CD4-positive, alpha-beta T cell (primary cell): ENCODE data around the gene ANKRD33B. TPM values are rescaled to one million over a fixed set of nuclear protein-coding genes. Genes with fewer than 3 reads are reported as not detected.

Experiments used
- ATAC-seq: fragments of 200-7000 bp; cut with Tn5 transposase; one replicate; pipeline ENCODE4 v1.10.0; 2022; ENCODE audit warnings: mild to moderate bottlenecking; ENCODE audit not compliant: poor library complexity
- CTCF ChIA-PET: fragments of 350-600 bp; sonication (Branson Sonifier 250); formaldehyde crosslinking; loops from one replicate; lab custom pipeline; 2021; ENCODE audit warnings: antibody characterized with exemption, inconsistent platforms; lab: Charles Lee
- POLR2A ChIA-PET: fragments of 350-600 bp; sonication (Branson Sonifier 250); formaldehyde crosslinking; loops from one replicate; lab custom pipeline; 2021; ENCODE audit warnings: antibody characterized with exemption, inconsistent platforms; lab: Charles Lee
- DNase-seq, 14 experiments: peaks; one replicate each; pipeline ENCODE4 v3.0.0-alpha.2; 2013 to 2020; ENCODE audit warnings: mixed read lengths in 2 of 14
- H3K27ac ChIP-seq, 2 donors: one replicate each; pipeline versions ENCODE4 v1.5.1 to v1.7.0; 2013; ENCODE audit warnings: low read length in 2 of 2, low read depth in 1 of 2, mild to moderate bottlenecking in 1 of 2
- H3K27me3 ChIP-seq, 2 experiments: 1 replicate in 1 of 2; 2 replicates in 1 of 2; pipeline versions ENCODE4 v1.6.1 to v1.7.0; 2013; ENCODE audit warnings: low read length in 2 of 2, control low read depth in 1 of 2, mild to moderate bottlenecking in 1 of 2, moderate library complexity in 1 of 2; ENCODE audit not compliant: insufficient read depth in 2 of 2, control insufficient read depth in 1 of 2
- H3K36me3 ChIP-seq: one replicate; pipeline ENCODE4 v1.6.1; 2013; ENCODE audit warnings: low read length, control low read depth; ENCODE audit not compliant: insufficient read depth
- H3K4me1 ChIP-seq: one replicate; pipeline ENCODE4 v1.6.1; 2013; ENCODE audit warnings: low read length, control low read depth; ENCODE audit not compliant: insufficient read depth
- H3K4me3 ChIP-seq: one replicate; pipeline ENCODE4 v1.5.1; 2013; ENCODE audit warnings: mild to moderate bottlenecking, low read length, moderate library complexity
- H3K9me3 ChIP-seq, 2 experiments: 1 replicate in 1 of 2; 2 replicates in 1 of 2; pipeline versions ENCODE4 v1.6.1 to v1.7.0; 2013; ENCODE audit warnings: low read length in 2 of 2, mild to moderate bottlenecking in 2 of 2, control low read depth in 1 of 2, moderate library complexity in 1 of 2; ENCODE audit not compliant: control insufficient read depth in 1 of 2, insufficient read depth in 1 of 2
- H3K27ac Mint-ChIP-seq: one replicate; pipeline ENCODE4 v1.8.0; 2020; ENCODE audit warnings: mixed read lengths
- H3K27me3 Mint-ChIP-seq: one replicate; pipeline ENCODE4 v1.8.0; 2021; ENCODE audit warnings: mixed read lengths
- H3K36me3 Mint-ChIP-seq: one replicate; pipeline ENCODE4 v1.8.0; 2021; ENCODE audit warnings: low read depth, mixed read lengths
- H3K4me1 Mint-ChIP-seq: one replicate; pipeline ENCODE4 v1.8.0; 2021; ENCODE audit warnings: low read depth, mixed read lengths
- H3K4me3 Mint-ChIP-seq: one replicate; pipeline ENCODE4 v1.8.0; 2020; ENCODE audit warnings: mild to moderate bottlenecking, mixed read lengths
- H3K9me3 Mint-ChIP-seq: one replicate; pipeline ENCODE4 v1.8.0; 2020; ENCODE audit warnings: mixed read lengths
- intact Hi-C, 2 experiments: fragments of 100-400 bp; cut with DNase I in 1 of 2; cut with micrococcal nuclease in 1 of 2; formaldehyde crosslinking; loops; one replicate each; pipeline versions ENCODE4 v1.15.1 to v1.9.0; 2023 to 2025; cut with DNase I, micrococcal nuclease
- total RNA-seq, 174 experiments: library from RNA in 2 of 174; stranded (reverse) in 2 of 174; gene quantifications; one replicate each; pipeline ENCODE4 v1.2.3 and lab custom pipeline; 2021 to 2026
- TF ChIP-seq, protein P1 (sequence below): fragments of 200-600 bp; IDR thresholded peaks from one replicate; pipeline ENCODE4 v1.8.0; 2022; ENCODE audit warnings: antibody characterized with exemption, mild to moderate bottlenecking

Gene ANKRD33B
- total RNA-seq, 2 experiments from 2014 or later, result 0.99 to 1.3 TPM

DNA sequence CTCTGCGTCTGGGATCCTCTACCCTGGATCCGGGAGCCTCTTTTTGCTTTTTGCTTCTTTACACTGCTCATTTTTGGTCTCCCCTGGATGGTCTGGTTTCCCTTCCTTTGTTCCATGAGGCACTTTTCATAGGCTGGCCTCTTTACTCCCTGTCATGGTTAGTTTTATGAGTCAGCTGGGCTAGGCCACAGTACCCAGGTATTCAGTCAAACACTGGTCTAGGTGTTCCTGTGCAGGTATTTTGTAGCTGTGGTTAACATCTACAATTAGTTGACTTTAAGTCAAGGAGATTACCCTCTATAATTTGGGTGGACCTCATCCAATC lies 17.5 kb downstream of the ANKRD33B start:
- Histone ChIP-seq H3K4me1 (peaks cover 13% of the 10 kb centered on the region), H3K27me3 (peaks cover 0 to 6% of the 10 kb centered on the region in 2 experiments), H3K27ac (no peak overlapping the region), H3K36me3 (no peaks in the 10 kb centered on the region), H3K9me3 (no peaks in the 10 kb centered on the region), H3K4me3 (no peak overlapping the region)
- intact Hi-C loops, result no loop called here
- ATAC-seq (no peak), DNase-seq (no peak)
- ChIA-PET POLR2A (no interaction called here), CTCF (no interaction called here)
- H3K9me3 Mint-ChIP-seq, result no peaks in the 10 kb centered on the region
- H3K27me3 Mint-ChIP-seq, result peaks cover 8% of the 10 kb centered on the region
- no peak overlapping the region for H3K4me3 Mint-ChIP-seq
- no peak overlapping the region for H3K27ac Mint-ChIP-seq
- H3K36me3 Mint-ChIP-seq, result no peaks in the 10 kb centered on the region
- TF ChIP-seq, protein P1, sequence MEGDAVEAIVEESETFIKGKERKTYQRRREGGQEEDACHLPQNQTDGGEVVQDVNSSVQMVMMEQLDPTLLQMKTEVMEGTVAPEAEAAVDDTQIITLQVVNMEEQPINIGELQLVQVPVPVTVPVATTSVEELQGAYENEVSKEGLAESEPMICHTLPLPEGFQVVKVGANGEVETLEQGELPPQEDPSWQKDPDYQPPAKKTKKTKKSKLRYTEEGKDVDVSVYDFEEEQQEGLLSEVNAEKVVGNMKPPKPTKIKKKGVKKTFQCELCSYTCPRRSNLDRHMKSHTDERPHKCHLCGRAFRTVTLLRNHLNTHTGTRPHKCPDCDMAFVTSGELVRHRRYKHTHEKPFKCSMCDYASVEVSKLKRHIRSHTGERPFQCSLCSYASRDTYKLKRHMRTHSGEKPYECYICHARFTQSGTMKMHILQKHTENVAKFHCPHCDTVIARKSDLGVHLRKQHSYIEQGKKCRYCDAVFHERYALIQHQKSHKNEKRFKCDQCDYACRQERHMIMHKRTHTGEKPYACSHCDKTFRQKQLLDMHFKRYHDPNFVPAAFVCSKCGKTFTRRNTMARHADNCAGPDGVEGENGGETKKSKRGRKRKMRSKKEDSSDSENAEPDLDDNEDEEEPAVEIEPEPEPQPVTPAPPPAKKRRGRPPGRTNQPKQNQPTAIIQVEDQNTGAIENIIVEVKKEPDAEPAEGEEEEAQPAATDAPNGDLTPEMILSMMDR, result no peak
- H3K4me1 Mint-ChIP-seq, result peaks cover 20% of the 10 kb centered on the region

DNA sequence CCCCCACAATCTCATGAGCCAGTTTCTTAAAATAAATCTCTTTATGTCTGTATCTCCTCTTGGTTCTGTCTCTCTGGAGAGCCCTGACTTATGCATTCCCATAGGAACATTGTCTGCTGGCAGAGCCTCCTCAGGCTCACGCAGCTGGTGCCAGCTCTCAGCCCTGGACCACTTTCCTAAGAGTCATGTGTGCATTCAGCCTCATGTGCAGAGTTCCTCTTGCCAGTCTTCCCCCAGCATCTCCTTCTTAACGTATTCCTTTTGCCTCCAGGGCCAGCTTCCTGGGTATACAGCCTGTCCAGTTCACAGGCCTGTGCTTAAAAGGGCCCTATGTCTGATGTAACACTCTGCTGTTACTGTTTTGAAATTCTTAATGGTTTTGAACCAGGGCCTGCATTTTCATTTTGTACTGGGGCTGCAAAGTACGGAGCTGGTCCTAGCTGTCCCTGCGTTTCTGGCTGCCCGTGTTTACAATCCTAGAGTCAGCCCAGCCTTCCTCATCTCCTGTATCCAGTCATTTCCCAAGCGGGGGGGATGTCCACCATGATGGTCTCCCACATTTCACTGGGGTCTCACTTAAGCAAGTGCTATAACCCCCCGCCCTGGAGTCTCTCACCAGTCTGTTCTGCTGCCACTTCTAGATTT lies 18.1 kb downstream of the ANKRD33B start:
- Mint-ChIP-seq H3K27ac (no peak overlapping the region), H3K9me3 (no peaks in the 10 kb centered on the region), H3K27me3 (peaks cover 8% of the 10 kb centered on the region), H3K4me3 (no peak overlapping the region), H3K36me3 (no peaks in the 10 kb centered on the region), H3K4me1 (peaks cover 20% of the 10 kb centered on the region)
- intact Hi-C loops, result no loop called here
- POLR2A ChIA-PET, result no interaction called here
- H3K9me3 ChIP-seq, result no peaks in the 10 kb centered on the region
- peaks cover 13% of the 10 kb centered on the region for H3K4me1 ChIP-seq
- DNase-seq (no peak), ATAC-seq (no peak)
- CTCF ChIA-PET, result no interaction called here
- TF ChIP-seq, protein P1, result no peak
- H3K4me3 ChIP-seq, result no peak overlapping the region
- no peaks in the 10 kb centered on the region for H3K36me3 ChIP-seq
- H3K27ac ChIP-seq, result no peak overlapping the region
- H3K27me3 ChIP-seq, result peaks cover 0 to 6% of the 10 kb centered on the region in 2 experiments

DNA sequence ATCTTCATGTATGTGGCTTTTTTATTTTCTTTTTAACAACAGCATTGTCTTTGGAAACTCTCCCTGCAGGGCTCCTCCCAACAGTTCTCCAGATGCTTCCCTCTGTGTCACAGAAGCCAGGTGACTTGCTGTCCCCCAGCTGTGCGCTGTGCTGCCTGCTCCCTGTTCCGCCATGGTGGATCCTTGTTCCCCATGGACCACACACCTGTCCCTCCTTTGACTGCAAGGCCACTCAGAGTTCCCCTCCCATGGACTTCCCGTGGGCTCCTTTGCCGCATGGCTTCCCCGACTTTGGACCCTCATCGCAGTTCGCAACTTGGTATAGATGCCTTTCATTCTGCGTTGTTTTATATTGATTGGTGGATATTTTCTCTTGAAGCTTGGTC lies 18.6 kb downstream of the ANKRD33B start:
- Histone ChIP-seq H3K27me3 (peaks cover 0 to 6% of the 10 kb centered on the region in 2 experiments), H3K27ac (no peak overlapping the region), H3K4me3 (no peak overlapping the region), H3K36me3 (no peaks in the 10 kb centered on the region), H3K9me3 (no peaks in the 10 kb centered on the region), H3K4me1 (peaks cover 13% of the 10 kb centered on the region)
- Mint-ChIP-seq H3K27me3 (peaks cover 8% of the 10 kb centered on the region), H3K4me1 (peaks cover 20% of the 10 kb centered on the region), H3K27ac (no peak overlapping the region), H3K36me3 (no peaks in the 10 kb centered on the region), H3K4me3 (no peak overlapping the region), H3K9me3 (no peaks in the 10 kb centered on the region)
- ATAC-seq, result no peak
- POLR2A ChIA-PET, result no interaction called here
- CTCF ChIA-PET, result no interaction called here
- TF ChIP-seq, protein P1, result no peak
- intact Hi-C loops, result no loop called here
- DNase-seq, result no peak
